ENCODE measurements around the gene SULT4A1. TPM values are rescaled to one million over a fixed set of nuclear protein-coding genes. Genes with fewer than 3 reads are reported as not detected.

SULT4A1 gene
- total and polyA plus RNA-seq, 2 experiments from 2014 or later: 4.7 to 5.2 TPM

GRCh38 chr22:43835166-43835565, 27.1 kb downstream of the SULT4A1 start (continued):
- TF ChIP-seq ZNF462 (CRISPR knock-in tag; IDR thresholded peaks at IDR 0.05) (no peak), ETS1 (IDR thresholded peaks at IDR 0.05) (no peak)
- TF ChIP-seq, protein P1, sequence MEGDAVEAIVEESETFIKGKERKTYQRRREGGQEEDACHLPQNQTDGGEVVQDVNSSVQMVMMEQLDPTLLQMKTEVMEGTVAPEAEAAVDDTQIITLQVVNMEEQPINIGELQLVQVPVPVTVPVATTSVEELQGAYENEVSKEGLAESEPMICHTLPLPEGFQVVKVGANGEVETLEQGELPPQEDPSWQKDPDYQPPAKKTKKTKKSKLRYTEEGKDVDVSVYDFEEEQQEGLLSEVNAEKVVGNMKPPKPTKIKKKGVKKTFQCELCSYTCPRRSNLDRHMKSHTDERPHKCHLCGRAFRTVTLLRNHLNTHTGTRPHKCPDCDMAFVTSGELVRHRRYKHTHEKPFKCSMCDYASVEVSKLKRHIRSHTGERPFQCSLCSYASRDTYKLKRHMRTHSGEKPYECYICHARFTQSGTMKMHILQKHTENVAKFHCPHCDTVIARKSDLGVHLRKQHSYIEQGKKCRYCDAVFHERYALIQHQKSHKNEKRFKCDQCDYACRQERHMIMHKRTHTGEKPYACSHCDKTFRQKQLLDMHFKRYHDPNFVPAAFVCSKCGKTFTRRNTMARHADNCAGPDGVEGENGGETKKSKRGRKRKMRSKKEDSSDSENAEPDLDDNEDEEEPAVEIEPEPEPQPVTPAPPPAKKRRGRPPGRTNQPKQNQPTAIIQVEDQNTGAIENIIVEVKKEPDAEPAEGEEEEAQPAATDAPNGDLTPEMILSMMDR (conservative IDR thresholded peaks at IDR 0.05; ENCODE audit: low read depth in 2 of 2): no peak

All from GM23338 (cell line).